K562 (cell line): ENCODE measurements around the gene UBXN6. TPM values are rescaled to one million over a fixed set of nuclear protein-coding genes. Genes with fewer than 3 reads are reported as not detected.

Experiments used
- ATAC-seq: fragments of 200-7000 bp; cut with Tn5 transposase; 3 replicates; pipeline ENCODE4 v1.9.1; 2020; ENCODE audit warnings: moderate library complexity
- BruUV-seq: library from RNA; stranded (reverse); fragments of 400-500 nt; replicated peaks from 2 replicates; lab custom pipeline; 2021; lab: Mats Ljungman, UMichigan
- CTCF ChIA-PET: fragments of 300-600 bp; formaldehyde crosslinking; extraction: SDS; loops from one replicate; lab custom pipeline; 2021; ENCODE audit warnings: low intra/inter-chr PET ratio; lab: Yijun Ruan, JAX
- POLR2A ChIA-PET: fragments of 300-600, 350-650 bp; sonication (Branson Sonifier 250); formaldehyde crosslinking; extraction: SDS; loops from one replicate; lab custom pipeline; 2021; ENCODE audit warnings: antibody characterized with exemption, inconsistent platforms; lab: Yijun Ruan, JAX
- DNase-seq, 4 experiments: peaks; one replicate each; pipeline versions ENCODE4 v3.0.0 to v3.0.0-alpha.2; 2011 to 2018; ENCODE audit warnings: low spot score in 3 of 4, mixed read lengths in 3 of 4; ENCODE audit errors: extremely low read depth in 1 of 4
- FAIRE-seq: peaks from 2 replicates; lab custom pipeline; 2011; peaks lifted over from hg19 to GRCh38; lab: Jason Lieb, UNC
- H2AFZ ChIP-seq: 2 replicates; pipeline ENCODE4 v1.6.0; 2011; ENCODE audit warnings: low read depth, low read length, control low read depth, inconsistent platforms
- H3K27ac ChIP-seq: fragments of 200-600 bp; 3 replicates; pipeline ENCODE4 v1.8.0; 2011; ENCODE audit warnings: low read depth, mild to moderate bottlenecking, control low read depth, inconsistent platforms, low read length, moderate library complexity, mixed read lengths; ENCODE audit errors: extremely low read depth
- H3K27me3 ChIP-seq, 2 experiments: fragments of 300-600 bp in 1 of 2; 2 replicates in 1 of 2; 3 replicates in 1 of 2; pipeline versions ENCODE4 v1.6.0 to v1.8.0; 2011; ENCODE audit warnings: inconsistent platforms in 2 of 2, low read length in 2 of 2, mild to moderate bottlenecking in 1 of 2, mixed read lengths in 1 of 2, moderate library complexity in 1 of 2; ENCODE audit not compliant: control insufficient read depth in 2 of 2, insufficient read depth in 2 of 2
- H3K36me3 ChIP-seq: fragments of 300-600 bp; 3 replicates; pipeline ENCODE4 v1.8.0; 2011; ENCODE audit warnings: mild to moderate bottlenecking, low read length, inconsistent platforms; ENCODE audit not compliant: control insufficient read depth, insufficient read depth
- H3K4me1 ChIP-seq, 2 experiments: fragments of 200-600 bp in 1 of 2; replicated peaks in 1 of 2; 2 replicates in 1 of 2; 3 replicates in 1 of 2; pipeline versions ENCODE4 v1.5.1 to v1.8.0; 2011; ENCODE audit warnings: inconsistent platforms in 2 of 2, low read length in 2 of 2, mild to moderate bottlenecking in 1 of 2, mixed read lengths in 1 of 2, moderate library complexity in 1 of 2; ENCODE audit not compliant: control insufficient read depth in 2 of 2, insufficient read depth in 2 of 2
- H3K4me2 ChIP-seq: 2 replicates; pipeline ENCODE4 v1.6.1; 2011; ENCODE audit warnings: low read length, control low read depth, inconsistent platforms, mixed read lengths; ENCODE audit not compliant: insufficient read depth
- H3K4me3 ChIP-seq: fragments of 200-600 bp; sonication (generic), shearing (Covaris generic); 2 replicates; pipeline ENCODE4 v1.5.1; 2016; ENCODE audit warnings: control low read depth, inconsistent platforms
- H3K79me2 ChIP-seq: fragments of 200-600 bp; 3 replicates; pipeline ENCODE4 v1.8.0; 2011; ENCODE audit warnings: low read length, inconsistent platforms; ENCODE audit not compliant: control insufficient read depth, insufficient read depth
- H3K9ac ChIP-seq, 2 experiments: 2 replicates each; pipeline versions ENCODE4 v1.6.0 to v1.6.1; 2011; ENCODE audit warnings: low read depth in 2 of 2, low read length in 2 of 2, control low read depth in 1 of 2, inconsistent platforms in 1 of 2, mild to moderate bottlenecking in 1 of 2, mixed read lengths in 1 of 2; ENCODE audit not compliant: insufficient read depth in 1 of 2
- H3K9me1 ChIP-seq: one replicate; pipeline ENCODE4 v1.6.0; 2011; ENCODE audit warnings: inconsistent platforms, mild to moderate bottlenecking, low read length, moderate library complexity; ENCODE audit not compliant: control insufficient read depth, insufficient read depth
- H3K9me3 ChIP-seq: replicated peaks from 2 replicates; pipeline ENCODE4 v1.5.1; 2011; ENCODE audit warnings: low read depth, low read length, inconsistent platforms; ENCODE audit not compliant: control insufficient read depth, insufficient read depth
- H4K20me1 ChIP-seq: replicated peaks from 2 replicates; pipeline ENCODE4 v1.6.1; 2011; ENCODE audit warnings: low read length, inconsistent platforms, mixed read lengths; ENCODE audit not compliant: control insufficient read depth, insufficient read depth
- BDP1 ChIP-seq: IDR thresholded peaks from 3 replicates; pipeline ENCODE4 v1.6.1; 2011; ENCODE audit not compliant: insufficient read length, insufficient read depth
- CBFA2T2 ChIP-seq: fragments of 450-650 bp; conservative IDR thresholded peaks from 2 replicates; pipeline ENCODE4 v1.6.1; 2017; ENCODE audit warnings: mild to moderate bottlenecking
- DACH1 ChIP-seq: fragments of 450-650 bp; IDR thresholded peaks from 2 replicates; pipeline ENCODE4 v1.6.1; 2018; ENCODE audit not compliant: partially characterized antibody
- HSF4 ChIP-seq: fragments of 250-450 bp; sonication (Bioruptor Pico); IDR thresholded peaks from 2 replicates; pipeline ENCODE4 v2.1.2; 2022; ENCODE audit warnings: mild to moderate bottlenecking, moderate library complexity, borderline replicate concordance
- LCOR ChIP-seq: sonication (generic); formaldehyde crosslinking; IDR thresholded peaks from 2 replicates; pipeline ENCODE4 v1.8.0; 2022; ENCODE audit warnings: mild to moderate bottlenecking, missing genetic modification reagents
- RAD51 ChIP-seq: fragments of 450-650 bp; IDR thresholded peaks from 2 replicates; pipeline ENCODE4 v1.7.1; 2016; ENCODE audit warnings: low read depth, mild to moderate bottlenecking, borderline replicate concordance
- TAF7 ChIP-seq: fragments of 450-650 bp; IDR thresholded peaks from 2 replicates; pipeline ENCODE4 v1.6.1; 2016; ENCODE audit warnings: missing genetic modification characterization, missing compliant biosample characterization
- ZNF436 ChIP-seq: fragments of 250-450, 450-650 bp; sonication (Bioruptor Pico); formaldehyde crosslinking; IDR thresholded peaks from 2 replicates; pipeline ENCODE4 v1.7.0; 2020; ENCODE audit warnings: mild to moderate bottlenecking
- ZNF644 ChIP-seq: fragments of 200-800 bp; sonication (Bioruptor generic); IDR thresholded peaks from 2 replicates; pipeline ENCODE4 v1.6.1; 2016; ENCODE audit warnings: low read depth, missing genetic modification characterization, missing compliant biosample characterization
- ZSCAN29 ChIP-seq: fragments of 450-650 bp; IDR thresholded peaks from 2 replicates; pipeline ENCODE4 v1.6.1; 2017
- WGBS: fragments of 100-300 bp; shearing (Covaris generic); methylation state at CpG from one replicate; pipeline ENCODE4 v1.1.6; 2016; ENCODE audit warnings: low coverage, mixed read lengths; ENCODE audit not compliant: insufficient coverage; ENCODE audit errors: missing lambda C conversion rate; 5-methylcytosine and 5-hydroxymethylcytosine counted together
- in situ Hi-C: fragments of 300-500 bp; cut with MboI; formaldehyde crosslinking; loops from 4 replicates; pipeline ENCODE4 v1.15.0; 2018; ENCODE audit warnings: inconsistent platforms, mixed read lengths
- intact Hi-C: fragments of 100-400 bp; cut with micrococcal nuclease; formaldehyde crosslinking; loops from 2 replicates; pipeline ENCODE4 v1.14.2; 2022
- polyA plus RNA-seq, 8 experiments: library from polyadenylated mRNA; depleted of rRNA in 4 of 8; stranded (reverse) in 5 of 8; unstranded in 3 of 8; fragments of >200 nt; fragmentation: Nextera tagmentation in 2 of 8; fragmentation: Illumina TruSeq in 1 of 8; extraction: Ambion mirVana in 2 of 8; extraction: Trizol in 1 of 8; gene quantifications; 2 replicates each; pipeline versions ENCODE4 v1.2.1 to v1.2.3, GENCODE V29; 2011 to 2014; ENCODE audit warnings: inconsistent platforms in 1 of 8, missing spikeins in 1 of 8
- total RNA-seq, 7 experiments: library from RNA; depleted of rRNA in 6 of 7; stranded (reverse); fragments of >200 nt in 6 of 7; fragmentation: Illumina TruSeq in 2 of 7; extraction: Trizol in 2 of 7; gene quantifications; 2 replicates each; pipeline versions ENCODE4 v1.2.1 to v1.2.3, GENCODE V29; 2011 to 2021; ENCODE audit warnings: low replicate concordance in 1 of 7
- TF ChIP-seq, protein P1 (sequence below): fragments of 250-450 bp; sonication (Bioruptor Pico); IDR thresholded peaks from 2 replicates; pipeline ENCODE4 v1.8.0; 2022; ENCODE audit warnings: inconsistent platforms
- TF ChIP-seq, protein P2 (sequence below): fragments of 450-650 bp; IDR thresholded peaks from 2 replicates; pipeline ENCODE4 v1.6.1; 2014; ENCODE audit warnings: low read depth, mild to moderate bottlenecking, moderate library complexity, borderline replicate concordance
- TF ChIP-seq, protein P3 (sequence below): fragments of 250-450 bp; sonication (Bioruptor Pico); IDR thresholded peaks from 2 replicates; pipeline ENCODE4 v1.5.0; 2021; ENCODE audit warnings: mild to moderate bottlenecking, moderate library complexity

The UBXN6 gene
- total and polyA plus RNA-seq, 9 of the 15 experiments (the other 6 are each of a cell fraction or from before 2014, with no cell fraction given), result 0.48 to 90.2 (median 29.5) TPM

DNA sequence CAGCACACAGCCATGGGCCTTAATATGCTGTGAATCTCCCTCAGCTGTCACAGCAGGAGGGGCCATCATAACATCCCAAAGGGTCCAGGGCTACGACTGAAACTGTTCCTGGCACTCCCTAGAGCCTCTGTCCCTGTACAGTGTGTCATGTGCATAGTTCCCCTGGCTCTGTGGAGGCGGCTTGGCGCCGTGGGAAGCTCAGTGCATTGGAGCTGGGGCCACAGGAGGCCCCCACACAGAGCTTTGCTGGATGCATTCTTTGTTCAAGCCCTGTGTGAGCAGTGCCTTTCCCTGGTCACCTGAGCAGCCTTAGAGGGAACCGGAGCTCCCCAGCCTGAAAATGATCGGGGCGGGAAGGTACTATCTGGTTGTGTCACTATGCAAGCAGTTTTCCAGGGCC, 21.4 kb downstream of the UBXN6 start (continued):
- TF ChIP-seq ZNF436, result no peak
- TF ChIP-seq DACH1, result no peak
- TF ChIP-seq BDP1, result no peak
- TF ChIP-seq CBFA2T2, result no peak
- TF ChIP-seq HSF4 (CRISPR knock-in tag), result no peak
- no peak for TF ChIP-seq ZSCAN29
- no peak for TF ChIP-seq RAD51
- TF ChIP-seq, protein P1, sequence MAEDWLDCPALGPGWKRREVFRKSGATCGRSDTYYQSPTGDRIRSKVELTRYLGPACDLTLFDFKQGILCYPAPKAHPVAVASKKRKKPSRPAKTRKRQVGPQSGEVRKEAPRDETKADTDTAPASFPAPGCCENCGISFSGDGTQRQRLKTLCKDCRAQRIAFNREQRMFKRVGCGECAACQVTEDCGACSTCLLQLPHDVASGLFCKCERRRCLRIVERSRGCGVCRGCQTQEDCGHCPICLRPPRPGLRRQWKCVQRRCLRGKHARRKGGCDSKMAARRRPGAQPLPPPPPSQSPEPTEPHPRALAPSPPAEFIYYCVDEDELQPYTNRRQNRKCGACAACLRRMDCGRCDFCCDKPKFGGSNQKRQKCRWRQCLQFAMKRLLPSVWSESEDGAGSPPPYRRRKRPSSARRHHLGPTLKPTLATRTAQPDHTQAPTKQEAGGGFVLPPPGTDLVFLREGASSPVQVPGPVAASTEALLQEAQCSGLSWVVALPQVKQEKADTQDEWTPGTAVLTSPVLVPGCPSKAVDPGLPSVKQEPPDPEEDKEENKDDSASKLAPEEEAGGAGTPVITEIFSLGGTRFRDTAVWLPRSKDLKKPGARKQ (CRISPR knock-in tag), result no peak
- TF ChIP-seq, protein P2, sequence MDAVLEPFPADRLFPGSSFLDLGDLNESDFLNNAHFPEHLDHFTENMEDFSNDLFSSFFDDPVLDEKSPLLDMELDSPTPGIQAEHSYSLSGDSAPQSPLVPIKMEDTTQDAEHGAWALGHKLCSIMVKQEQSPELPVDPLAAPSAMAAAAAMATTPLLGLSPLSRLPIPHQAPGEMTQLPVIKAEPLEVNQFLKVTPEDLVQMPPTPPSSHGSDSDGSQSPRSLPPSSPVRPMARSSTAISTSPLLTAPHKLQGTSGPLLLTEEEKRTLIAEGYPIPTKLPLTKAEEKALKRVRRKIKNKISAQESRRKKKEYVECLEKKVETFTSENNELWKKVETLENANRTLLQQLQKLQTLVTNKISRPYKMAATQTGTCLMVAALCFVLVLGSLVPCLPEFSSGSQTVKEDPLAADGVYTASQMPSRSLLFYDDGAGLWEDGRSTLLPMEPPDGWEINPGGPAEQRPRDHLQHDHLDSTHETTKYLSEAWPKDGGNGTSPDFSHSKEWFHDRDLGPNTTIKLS, result no peak

DNA sequence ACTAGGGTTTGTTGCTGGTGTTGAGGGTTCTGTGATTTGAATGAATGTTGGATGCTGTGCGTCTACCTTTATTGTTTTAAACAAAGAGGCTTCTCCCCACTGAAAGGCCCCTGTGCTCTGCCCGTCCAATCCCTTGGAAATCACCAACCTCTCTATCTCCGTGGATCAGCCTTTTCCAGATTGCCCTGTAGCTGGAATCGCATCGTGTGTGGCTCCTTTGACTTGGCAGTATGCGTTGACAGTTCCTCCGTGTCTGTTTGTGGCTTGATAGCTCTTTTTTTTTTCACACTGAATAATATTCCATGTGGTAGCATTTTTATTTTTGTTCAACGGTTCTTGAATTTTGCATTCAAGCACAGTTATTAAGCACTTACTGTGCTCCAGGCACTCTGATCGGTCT, 23.2 kb downstream of the UBXN6 start:
- no peak for TF ChIP-seq TAF7
- no peak for TF ChIP-seq LCOR (CRISPR knock-in tag)
- TF ChIP-seq ZNF644 (tag), result no peak
- TF ChIP-seq, protein P3, sequence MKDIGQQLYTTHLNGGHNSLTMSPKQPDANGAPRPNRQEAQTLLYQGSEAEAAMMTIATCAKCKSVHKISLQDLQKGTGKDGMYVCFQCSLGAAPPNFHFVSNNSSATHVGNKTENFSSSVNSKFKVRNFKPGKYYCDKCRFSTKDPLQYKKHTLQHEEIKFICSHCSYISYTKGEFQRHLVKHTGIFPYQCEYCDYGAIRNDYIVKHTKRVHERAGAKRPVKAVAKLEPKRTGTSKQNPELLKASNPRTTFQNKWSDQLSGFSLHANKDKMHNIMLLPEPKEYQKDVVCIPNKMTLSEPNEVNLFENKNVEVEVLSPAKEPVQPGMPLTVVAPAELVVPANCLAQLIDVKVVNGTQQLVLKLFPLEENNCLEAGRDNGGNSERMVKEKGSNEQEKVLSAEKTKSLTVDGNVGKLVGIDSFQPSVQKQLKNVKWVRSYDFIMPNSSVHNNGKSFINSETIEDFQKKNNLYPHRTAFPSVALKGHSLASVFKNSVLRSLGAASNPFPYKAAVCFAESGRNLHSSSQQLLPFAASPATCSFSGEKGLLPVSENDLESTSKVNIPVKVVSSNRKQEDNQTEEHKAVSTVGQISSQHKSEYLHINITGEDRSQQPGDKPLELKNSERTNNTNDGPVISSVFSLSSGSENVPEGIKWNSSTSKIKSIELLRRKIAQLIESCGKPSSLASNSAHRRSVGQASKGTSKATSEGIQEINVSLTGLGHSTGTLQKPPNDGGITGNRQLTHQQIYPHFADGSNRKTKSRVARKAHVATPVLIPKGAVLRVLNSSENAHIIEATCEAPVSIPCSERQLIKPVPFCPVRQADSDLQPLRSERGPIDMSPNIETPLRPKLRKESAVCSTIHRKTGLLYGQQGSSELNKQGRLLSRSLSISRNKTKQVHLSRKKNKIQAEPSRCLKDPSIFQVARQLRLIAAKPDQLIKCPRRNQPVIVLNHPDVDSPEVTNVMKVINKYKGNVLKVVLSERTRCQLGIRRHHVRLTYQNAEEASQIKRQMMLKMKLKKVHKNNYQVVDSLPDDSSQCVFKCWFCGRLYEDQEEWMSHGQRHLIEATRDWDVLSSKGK, result no peak
- ATAC-seq (no peak), DNase-seq (no peak), FAIRE-seq (no peak)
- H4K20me1 ChIP-seq, result no peaks in the 10 kb centered on the region
- peaks cover 88% of the 10 kb centered on the region; the same call in 2 of the 3 replicates for H3K36me3 ChIP-seq
- WGBS, result 93% methylated on average over 9 of the region's 9 CpGs
- no peaks in the 10 kb centered on the region for H3K9me3 ChIP-seq
- H2AFZ ChIP-seq, result no peak overlapping the region
- POLR2A ChIA-PET, result interaction anchor here (0.6 to 1.5 kb wide), 3 partner anchors 13 to 184 kb away, joined by 3 to 4 read pairs (median 3); no protein-coding TSS in a partner anchor
- in situ Hi-C loops (no loop called here), intact Hi-C loops (no loop called here)
- H3K27ac ChIP-seq, result no peak overlapping the region
- H3K4me1 ChIP-seq, result peaks cover 0 to 2% of the 10 kb centered on the region in 2 experiments; a peak in 1 of 5 replicates
- peaks cover 4% of the 10 kb centered on the region for H3K9me1 ChIP-seq
- peaks cover 2% of the 10 kb centered on the region; the same call in 1 of the 3 replicates for H3K79me2 ChIP-seq
- no peak overlapping the region for H3K4me3 ChIP-seq
- BruUV-seq, result no TSS peak
- H3K27me3 ChIP-seq, result no peaks in the 10 kb centered on the region
- no peak overlapping the region for H3K9ac ChIP-seq
- CTCF ChIA-PET, result no interaction called here
- H3K4me2 ChIP-seq, result no peak overlapping the region
